Mesodermal cell (in vitro differentiated cells): Measurements from ENCODE around the gene S100P.

Experiments
- H3K27ac ChIP-seq: 2 replicates; pipeline ENCODE4 v1.7.0; 2013; ENCODE audit warnings: mild to moderate bottlenecking, low read depth, low read length, moderate library complexity; ENCODE audit not compliant: severe bottlenecking
- H3K36me3 ChIP-seq: 2 replicates; pipeline ENCODE4 v1.7.1; 2013; ENCODE audit warnings: mild to moderate bottlenecking, low read length, moderate library complexity; ENCODE audit not compliant: control insufficient read depth, insufficient read depth
- H3K4me1 ChIP-seq: one replicate; pipeline ENCODE4 v1.7.1; 2013; ENCODE audit warnings: mild to moderate bottlenecking, low read length; ENCODE audit not compliant: insufficient read depth, control insufficient read depth, poor library complexity, severe bottlenecking
- H3K4me3 ChIP-seq: 2 replicates; pipeline ENCODE4 v1.7.0; 2013; ENCODE audit warnings: low read length, control low read depth, mild to moderate bottlenecking; ENCODE audit not compliant: insufficient read depth, poor library complexity, severe bottlenecking; ENCODE audit errors: extremely low read depth
- H3K9me3 ChIP-seq: 2 replicates; pipeline ENCODE4 v1.7.1; 2013; ENCODE audit warnings: mild to moderate bottlenecking, low read length, moderate library complexity; ENCODE audit not compliant: control insufficient read depth
- WGBS, 2 experiments: methylation state at CpG; one replicate each; pipeline ENCODE4 v1.1.5; 2013; ENCODE audit warnings: missing lambda C conversion rate in 2 of 2; ENCODE audit not compliant: insufficient coverage in 2 of 2; 5-methylcytosine and 5-hydroxymethylcytosine counted together

S100P gene

GRCh38 chr4:6716018-6716911, 22.6 kb downstream of the S100P start, which contains the start of gene BLOC1S4:
Gene BLOC1S4 (plus strand): TSS chr4:6716174. CDS start chr4:6716210, 36 bp downstream.
- 0 to 1% methylated on average over 91 to 92 of the region's 109 CpGs for WGBS, 2 experiments
- peak within 1 kb of the TSS; percentile 52 for H3K27ac ChIP-seq

DNA sequence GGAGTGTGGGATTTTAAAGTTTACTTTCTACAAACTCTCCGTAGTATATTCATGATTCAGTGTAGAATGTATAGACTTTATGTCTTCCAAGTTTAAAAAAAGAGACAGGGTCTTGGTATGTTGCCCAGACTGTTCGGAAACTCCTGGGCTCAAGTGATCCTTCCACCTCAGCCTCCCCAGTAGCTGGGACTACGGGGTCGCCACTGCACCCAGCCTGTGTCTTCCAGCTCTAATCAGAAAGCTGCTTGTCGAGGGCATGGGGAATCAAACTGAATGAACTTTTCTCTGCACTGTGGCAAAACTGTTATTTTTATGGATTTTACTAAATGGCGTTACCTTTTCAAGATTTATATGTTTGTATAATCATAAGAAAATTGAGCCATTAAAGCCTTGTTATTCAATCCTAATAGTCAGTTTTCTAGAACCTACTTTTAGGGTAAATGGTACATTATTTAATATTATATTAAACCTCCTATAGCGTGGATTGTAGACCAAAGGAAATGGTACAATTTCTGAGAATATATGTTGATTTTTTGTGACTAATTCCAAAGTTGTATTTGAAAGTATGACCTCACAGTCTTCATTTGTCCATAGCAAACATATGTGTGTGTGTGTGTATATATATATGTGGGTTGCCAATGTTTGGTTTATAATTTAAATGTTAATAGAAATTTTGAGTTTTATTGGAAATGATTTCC, 23.4 kb downstream of the S100P start:
- H3K36me3 ChIP-seq: no peaks in the 10 kb centered on the region
- H3K9me3 ChIP-seq: no peaks in the 10 kb centered on the region
- H3K4me1 ChIP-seq: peaks cover 4% of the 10 kb centered on the region
- WGBS, 2 experiments: 20 to 41% methylated on average over 1 to 3 of the region's 7 CpGs
- peak overlapping the region; percentile 52 for H3K27ac ChIP-seq
- H3K4me3 ChIP-seq: peak overlapping the region; percentile 73

More at GRCh38 chr4:6716018-6716911, 22.6 kb downstream of the S100P start, which contains the start of gene BLOC1S4:
- no peaks in the 10 kb centered on the region for H3K9me3 ChIP-seq
- H3K4me3 ChIP-seq: peak within 1 kb of the TSS; percentile 73
- peaks cover 4% of the 10 kb centered on the region for H3K4me1 ChIP-seq
- H3K36me3 ChIP-seq: no peaks in the 10 kb centered on the region

DNA sequence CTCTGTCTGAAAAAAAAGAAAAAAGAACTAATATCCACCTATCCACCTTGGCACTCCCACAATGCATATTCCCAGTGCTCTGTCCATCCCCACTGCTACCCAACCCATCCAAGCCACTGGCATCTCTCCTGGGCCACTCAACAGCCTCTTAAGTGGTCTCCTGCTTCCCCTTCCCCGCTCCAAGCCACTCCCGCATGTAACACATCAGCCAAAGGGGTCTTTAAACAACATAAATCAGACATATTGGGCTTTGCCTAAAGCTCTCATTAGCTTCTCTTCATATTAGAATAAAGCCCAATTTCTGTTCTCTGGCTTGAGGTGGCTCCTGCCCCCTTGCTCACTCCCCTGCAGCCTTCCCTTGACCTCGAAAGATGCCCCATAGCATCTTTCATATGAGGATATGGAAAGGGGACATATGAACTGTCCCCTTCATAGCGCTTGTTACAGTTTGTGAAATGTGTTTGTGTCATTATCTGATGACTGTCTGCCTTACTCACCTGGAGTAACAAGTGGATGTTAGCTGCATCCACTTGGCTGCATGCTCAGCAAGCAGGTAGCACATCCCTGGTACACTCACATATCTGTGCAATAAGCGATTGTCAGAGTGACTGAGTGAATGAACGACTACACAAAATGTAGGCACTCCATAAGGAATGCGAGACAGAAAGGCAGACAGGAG, 25.4 kb downstream of the S100P start:
- H3K4me3 ChIP-seq: no peak overlapping the region
- 84 to 87% methylated on average over 6 to 7 of the region's 7 CpGs for WGBS, 2 experiments
- H3K4me1 ChIP-seq: peaks cover 7% of the 10 kb centered on the region
- no peaks in the 10 kb centered on the region for H3K9me3 ChIP-seq
- H3K27ac ChIP-seq: no peak overlapping the region
- H3K36me3 ChIP-seq: no peaks in the 10 kb centered on the region

- H3K4me1 ChIP-seq: peaks cover 11% of the 10 kb centered on the region
- no peak overlapping the region for H3K27ac ChIP-seq
- no peaks in the 10 kb centered on the region for H3K36me3 ChIP-seq
- no peak overlapping the region for H3K4me3 ChIP-seq
- no peaks in the 10 kb centered on the region for H3K9me3 ChIP-seq
- WGBS, 2 experiments: 87 to 88% methylated on average over 5 to 7 of the region's 8 CpGs
These were observed 26.0 kb downstream of the S100P start for GRCh38 chr4:6719611-6720179.

DNA sequence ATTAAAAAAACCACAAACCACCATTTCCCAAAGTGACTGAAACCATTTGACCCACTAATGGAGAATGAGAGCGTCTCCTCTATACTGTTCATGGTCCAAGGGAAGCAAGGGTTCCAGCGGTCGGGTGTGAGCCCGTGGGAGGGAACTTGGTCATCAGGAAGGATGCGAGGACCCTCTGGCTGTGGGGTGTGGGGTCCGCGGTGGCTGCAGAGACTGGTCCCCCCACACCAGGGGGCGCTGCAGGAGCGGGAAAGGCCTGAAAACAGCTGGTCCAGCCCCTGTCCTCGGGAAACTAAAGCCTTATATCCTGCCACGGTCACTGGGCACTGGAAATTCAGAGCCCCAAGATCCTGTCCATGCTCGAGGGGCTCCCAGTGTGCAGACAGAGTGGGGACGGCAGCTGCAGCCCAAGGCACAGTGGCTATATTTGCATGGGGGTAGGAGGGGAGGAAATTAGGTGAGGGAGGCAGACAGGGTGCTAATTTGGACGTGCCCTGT, 26.6 kb downstream of the S100P start:
- H3K36me3 ChIP-seq: no peaks in the 10 kb centered on the region
- WGBS, 2 experiments: 10 to 16% methylated on average over 7 to 13 of the region's 14 CpGs
- peaks cover 11% of the 10 kb centered on the region for H3K4me1 ChIP-seq
- no peak overlapping the region for H3K4me3 ChIP-seq
- no peaks in the 10 kb centered on the region for H3K9me3 ChIP-seq
- H3K27ac ChIP-seq: no peak overlapping the region

GRCh38 chr4:6721121-6721520, 27.4 kb downstream of the S100P start:
- H3K27ac ChIP-seq: no peak overlapping the region
- H3K36me3 ChIP-seq: no peaks in the 10 kb centered on the region
- no peak overlapping the region for H3K4me3 ChIP-seq
- H3K9me3 ChIP-seq: no peaks in the 10 kb centered on the region
- H3K4me1 ChIP-seq: peaks cover 7% of the 10 kb centered on the region
- WGBS, 2 experiments: 98% methylated on average over 4 of the region's 10 CpGs

DNA sequence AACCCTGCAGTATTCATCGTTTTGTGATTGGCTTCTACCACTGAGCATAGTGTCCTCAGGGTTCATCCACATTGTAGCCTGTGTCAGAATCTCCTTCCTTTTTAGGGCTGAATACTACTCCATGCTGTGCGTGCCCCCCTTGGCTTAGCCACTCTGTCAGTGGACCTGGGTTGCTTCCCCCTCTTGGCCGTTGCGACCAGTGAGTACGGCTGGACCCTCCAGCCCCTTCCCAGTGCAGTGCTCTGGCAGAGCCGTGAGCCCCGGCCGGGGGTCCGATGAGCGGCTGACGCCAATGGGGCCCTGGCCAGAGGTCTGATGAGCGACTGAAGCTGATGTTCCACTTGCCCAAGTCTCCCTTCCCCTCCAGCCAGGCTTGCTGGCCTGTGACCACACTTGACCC, 29.2 kb downstream of the S100P start:
- Histone ChIP-seq H3K4me3 (no peak overlapping the region), H3K4me1 (peaks cover 8% of the 10 kb centered on the region), H3K9me3 (no peaks in the 10 kb centered on the region), H3K27ac (no peak overlapping the region), H3K36me3 (no peaks in the 10 kb centered on the region)
- 94% methylated on average over 10 to 12 of the region's 12 CpGs for WGBS, 2 experiments

- no peaks in the 10 kb centered on the region for H3K36me3 ChIP-seq
- H3K4me1 ChIP-seq: peaks cover 16% of the 10 kb centered on the region
- no peak overlapping the region for H3K27ac ChIP-seq
- 95 to 98% methylated on average over 8 of the region's 8 CpGs for WGBS, 2 experiments
- H3K4me3 ChIP-seq: no peak overlapping the region
- no peaks in the 10 kb centered on the region for H3K9me3 ChIP-seq
These were observed 30.2 kb downstream of the S100P start for GRCh38 chr4:6723851-6724250.

DNA sequence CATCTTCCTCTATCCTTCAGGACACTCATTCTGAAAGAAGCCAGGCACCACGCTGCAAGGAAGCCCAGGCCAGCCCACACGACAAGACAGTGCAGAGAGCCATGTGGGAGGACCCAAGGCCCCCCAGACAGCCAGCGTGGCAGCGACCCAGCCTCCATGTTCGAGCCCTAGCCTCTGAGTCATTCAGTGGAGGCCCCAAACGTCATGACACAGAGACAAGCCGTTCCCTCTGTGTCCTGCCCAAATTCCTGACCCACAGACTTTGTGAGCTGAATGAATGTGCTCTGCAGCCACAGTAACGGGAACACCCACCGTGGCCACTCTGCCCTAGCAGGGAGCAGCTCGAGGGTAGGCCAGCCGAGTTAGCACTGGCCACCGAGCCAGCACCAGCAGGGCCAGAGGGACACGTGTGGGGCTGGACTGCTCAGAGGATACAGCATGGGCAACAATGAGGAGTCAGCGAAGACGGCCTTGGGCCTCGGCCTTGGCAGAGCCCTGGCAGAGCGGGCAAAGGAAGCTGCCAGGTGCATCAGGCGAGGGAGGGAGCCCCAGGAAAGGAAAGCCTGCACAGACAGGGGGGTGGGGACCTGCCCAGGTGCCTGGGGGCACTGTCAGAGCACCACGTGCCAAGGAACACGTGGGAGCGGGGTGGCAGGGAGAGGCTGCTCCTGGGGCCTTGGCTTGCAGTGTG, 30.9 kb downstream of the S100P start:
- Histone ChIP-seq H3K4me3 (no peak overlapping the region), H3K36me3 (no peaks in the 10 kb centered on the region), H3K4me1 (peaks cover 17% of the 10 kb centered on the region), H3K9me3 (no peaks in the 10 kb centered on the region), H3K27ac (no peak overlapping the region)
- WGBS, 2 experiments: 86 to 87% methylated on average over 18 to 21 of the region's 21 CpGs
